SKM-1 (cell line): ENCODE measurements around the gene GALNT7.
A peak's percentile ranks its signal among the peaks of the same experiment; 100 is the strongest.

Experiments
- DNase-seq: peaks from one replicate; lab custom pipeline; 2025; ENCODE audit not compliant: unreplicated experiment; lab: John Stamatoyannopoulos, UW

Gene GALNT7

GRCh38 chr4:173231916-173232315, 63.3 kb downstream of the GALNT7 start:
- no peak for DNase-seq

- no peak for DNase-seq
These were observed 65.2 kb downstream of the GALNT7 start for GRCh38 chr4:173233857-173234256.

GRCh38 chr4:173235050-173235449, 66.4 kb downstream of the GALNT7 start:
- DNase-seq = no peak

GRCh38 chr4:173236301-173236700, 67.7 kb downstream of the GALNT7 start:
- DNase-seq = no peak

- no peak for DNase-seq
These were observed 68.5 kb downstream of the GALNT7 start for GRCh38 chr4:173237152-173237551.

- no peak for DNase-seq
These were observed 69.2 kb downstream of the GALNT7 start for GRCh38 chr4:173237762-173238161.

- no peak for DNase-seq
These were observed 72.1 kb downstream of the GALNT7 start for GRCh38 chr4:173240696-173241095.

- DNase-seq = no peak
These were observed 74.0 kb downstream of the GALNT7 start for GRCh38 chr4:173242466-173243250.

- DNase-seq = no peak
These were observed 74.7 kb downstream of the GALNT7 start for GRCh38 chr4:173243321-173243720.

- no peak for DNase-seq
These were observed 75.5 kb downstream of the GALNT7 start for GRCh38 chr4:173243917-173244658.

- DNase-seq = no peak
These were observed 77.3 kb downstream of the GALNT7 start for GRCh38 chr4:173245952-173246351.

- DNase-seq = no peak
These were observed 78.1 kb downstream of the GALNT7 start for GRCh38 chr4:173246719-173247118.

GRCh38 chr4:173247321-173247720, 78.7 kb downstream of the GALNT7 start:
- DNase-seq = no peak

GRCh38 chr4:173248690-173249089, 80.1 kb downstream of the GALNT7 start:
- no peak for DNase-seq

GRCh38 chr4:173252024-173252935, 83.7 kb downstream of the GALNT7 start:
- no peak for DNase-seq

- DNase-seq = no peak
These were observed 85.0 kb downstream of the GALNT7 start for GRCh38 chr4:173253561-173253960.

GRCh38 chr4:173254646-173255045, 86.0 kb downstream of the GALNT7 start:
- no peak for DNase-seq

GRCh38 chr4:173256825-173257224, 88.2 kb downstream of the GALNT7 start:
- DNase-seq = no peak

- peak; percentile 13 for DNase-seq
These were observed 89.4 kb downstream of the GALNT7 start for GRCh38 chr4:173257732-173258717.

- no peak for DNase-seq
These were observed 90.3 kb downstream of the GALNT7 start for GRCh38 chr4:173258866-173259265.
